Right ventricle myocardium inferior (tissue), 1 donor: ENCODE measurements around the gene MARCHF11. TPM values are rescaled to one million over a fixed set of nuclear protein-coding genes. Genes with fewer than 3 reads are reported as not detected.

ENCODE experiments used
- ATAC-seq: fragments of 200-7000 bp; cut with Tn5 transposase; one replicate; pipeline ENCODE4 v1.9.1; 2020; ENCODE audit warnings: mild to moderate bottlenecking, moderate library complexity
- DNase-seq: peaks from one replicate; pipeline ENCODE4 v3.0.0; 2021; ENCODE audit errors: missing footprints
- intact Hi-C: fragments of 100-400 bp; cut with DNase I; formaldehyde crosslinking; loops from one replicate; pipeline ENCODE4 v1.11.0; 2022
- total RNA-seq: library from RNA; stranded (reverse); fragmentation: NEBNext Ultra II Directional; extraction: Animal tissue kit (Norgen Biotek cat#: 25700); gene quantifications from one replicate; pipeline ENCODE4 v1.2.1, GENCODE V29; 2021
- donor health status: DM: no; HTN: yes; CAD: no; lungs with severe emphysema.

MARCHF11 gene
- total RNA-seq, 1 donor from 2014 or later, result 5.4 TPM

GRCh38 chr5:16140417-16140816, 39.2 kb downstream of the MARCHF11 start:
- DNase-seq (no peak), ATAC-seq (no peak)
- intact Hi-C loops, result loop anchor here (10.0 kb wide), 1 partner anchor 306 kb away; no protein-coding TSS in a partner anchor

- DNase-seq (no peak), ATAC-seq (no peak)
- intact Hi-C loops, result no loop called here
These were observed 42.4 kb downstream of the MARCHF11 start for GRCh38 chr5:16137177-16137576.

- ATAC-seq (no peak), DNase-seq (no peak)
- intact Hi-C loops, result no loop called here
These were observed 44.1 kb downstream of the MARCHF11 start for GRCh38 chr5:16135506-16135905.

GRCh38 chr5:16135003-16135402, 44.6 kb downstream of the MARCHF11 start:
- DNase-seq (no peak), ATAC-seq (no peak)
- intact Hi-C loops, result no loop called here

GRCh38 chr5:16134204-16134603, 45.4 kb downstream of the MARCHF11 start:
- ATAC-seq (no peak), DNase-seq (no peak)
- intact Hi-C loops, result no loop called here

GRCh38 chr5:16131878-16132277, 47.7 kb downstream of the MARCHF11 start:
- ATAC-seq (peak; percentile 24), DNase-seq (no peak)
- intact Hi-C loops, result no loop called here

- DNase-seq (no peak), ATAC-seq (peak; percentile 49)
- intact Hi-C loops, result loop anchor here (5.0 kb wide), 1 partner anchor 122 kb away; no protein-coding TSS in a partner anchor
These were observed 50.6 kb downstream of the MARCHF11 start for GRCh38 chr5:16128944-16129343.

- intact Hi-C loops, result loop anchor here (5.0 kb wide), 1 partner anchor 121 kb away; no protein-coding TSS in a partner anchor
- ATAC-seq (peak; percentile 53), DNase-seq (no peak)
These were observed 51.6 kb downstream of the MARCHF11 start for GRCh38 chr5:16127865-16128544.

GRCh38 chr5:16120579-16120978, 59.0 kb downstream of the MARCHF11 start:
- DNase-seq, result no peak
- intact Hi-C loops, result no loop called here
- ATAC-seq, result peak; percentile 87

- ATAC-seq (peak; percentile 18), DNase-seq (no peak)
- intact Hi-C loops, result no loop called here
These were observed 59.8 kb downstream of the MARCHF11 start for GRCh38 chr5:16119790-16120189.

GRCh38 chr5:16115140-16115539, 64.5 kb downstream of the MARCHF11 start:
- intact Hi-C loops, result no loop called here
- no peak for ATAC-seq
- DNase-seq, result no peak

GRCh38 chr5:16108418-16108817, 71.2 kb downstream of the MARCHF11 start:
- ATAC-seq (no peak), DNase-seq (no peak)

GRCh38 chr5:16104961-16105360, 74.6 kb downstream of the MARCHF11 start:
- ATAC-seq, result no peak
- intact Hi-C loops, result no loop called here

More at GRCh38 chr5:16108418-16108817, 71.2 kb downstream of the MARCHF11 start:
- intact Hi-C loops, result no loop called here

GRCh38 chr5:16095612-16096011, 84.0 kb downstream of the MARCHF11 start:
- peak; percentile 28 for ATAC-seq
- intact Hi-C loops, result no loop called here
- DNase-seq, result no peak

More at GRCh38 chr5:16104961-16105360, 74.6 kb downstream of the MARCHF11 start:
- no peak for DNase-seq

GRCh38 chr5:16090270-16090669, 89.3 kb downstream of the MARCHF11 start:
- intact Hi-C loops, result no loop called here
- ATAC-seq, result no peak
- DNase-seq, result no peak

- DNase-seq (no peak), ATAC-seq (no peak)
- intact Hi-C loops, result no loop called here
These were observed 96.6 kb downstream of the MARCHF11 start for GRCh38 chr5:16082982-16083381.

- intact Hi-C loops, result no loop called here
- no peak for ATAC-seq
- DNase-seq, result no peak
These were observed 97.5 kb downstream of the MARCHF11 start for GRCh38 chr5:16082053-16082452.

- no peak for DNase-seq
- no peak for ATAC-seq
- intact Hi-C loops, result no loop called here
These were observed 98.1 kb downstream of the MARCHF11 start for GRCh38 chr5:16081376-16081955.

- ATAC-seq (no peak), DNase-seq (no peak)
- intact Hi-C loops, result no loop called here
These were observed 102.9 kb downstream of the MARCHF11 start for GRCh38 chr5:16076657-16077056.

GRCh38 chr5:16074358-16074757, 105.2 kb downstream of the MARCHF11 start:
- no peak for DNase-seq
- intact Hi-C loops, result no loop called here

More at GRCh38 chr5:16074358-16074757, 105.2 kb downstream of the MARCHF11 start:
- no peak for ATAC-seq
